Naive thymus-derived CD8-positive, alpha-beta T cell (primary cell): ENCODE data around the gene POU2F3. TPM values are rescaled to one million over a fixed set of nuclear protein-coding genes. Genes with fewer than 3 reads are reported as not detected.

Source experiments
- ATAC-seq, 2 donors: fragments of 150-1000 bp; cut with Tn5 transposase in 1 of 2; sonication (Bioruptor Pico), chemical (Tn5 transposase) in 1 of 2; 1 replicate in 1 of 2; 2 replicates in 1 of 2; pipeline ENCODE4 v1.10.0; 2021; ENCODE audit warnings: mild to moderate bottlenecking in 2 of 2, moderate library complexity in 2 of 2
- POLR2A ChIA-PET: fragments of 350-600 bp; sonication (Branson Sonifier 250); formaldehyde crosslinking; loops from one replicate; lab custom pipeline; 2021; ENCODE audit warnings: antibody characterized with exemption; lab: Charles Lee
- DNase-seq, 10 donors: peaks; one replicate each; pipeline versions ENCODE4 v3.0.0 to v3.0.0-alpha.2; 2020 to 2022
- H3K27ac Mint-ChIP-seq, 10 donors: one replicate each; pipeline ENCODE4 v1.8.0; 2020 to 2022; ENCODE audit warnings: mild to moderate bottlenecking in 10 of 10, mixed read lengths in 10 of 10, moderate library complexity in 4 of 10, inconsistent platforms in 1 of 10
- H3K27me3 Mint-ChIP-seq, 5 donors: one replicate each; pipeline ENCODE4 v1.8.0; 2021 to 2022; ENCODE audit warnings: mixed read lengths in 5 of 5
- H3K36me3 Mint-ChIP-seq, 3 donors: one replicate each; pipeline ENCODE4 v1.8.0; 2020 to 2022; ENCODE audit warnings: mixed read lengths in 3 of 3, mild to moderate bottlenecking in 2 of 3, inconsistent platforms in 1 of 3
- H3K4me1 Mint-ChIP-seq, 4 donors: one replicate each; pipeline ENCODE4 v1.8.0; 2021 to 2022; ENCODE audit warnings: mixed read lengths in 4 of 4
- H3K4me3 Mint-ChIP-seq, 10 donors: one replicate each; pipeline ENCODE4 v1.8.0; 2020 to 2022; ENCODE audit warnings: mild to moderate bottlenecking in 10 of 10, mixed read lengths in 10 of 10, moderate library complexity in 6 of 10, inconsistent platforms in 1 of 10
- H3K9me3 Mint-ChIP-seq, 9 donors: one replicate each; pipeline ENCODE4 v1.8.0; 2020 to 2022; ENCODE audit warnings: mixed read lengths in 9 of 9, mild to moderate bottlenecking in 3 of 9, inconsistent platforms in 1 of 9, moderate library complexity in 1 of 9
- polyA plus RNA-seq, 3 donors: library from polyadenylated mRNA; unstranded; fragments of 300-500 nt; fragmentation: Illumina TruSeq; gene quantifications; one replicate each; pipeline ENCODE4 v1.2.3, GENCODE V29; 2021
- total RNA-seq, 8 experiments: library from RNA in 2 of 8; stranded (reverse) in 2 of 8; gene quantifications; one replicate each; pipeline ENCODE4 v1.2.3 and lab custom pipeline; 2021 to 2026

POU2F3 gene
- total and polyA plus RNA-seq, 5 experiments from 2014 or later, result 0.11 TPM; not detected in 4

DNA sequence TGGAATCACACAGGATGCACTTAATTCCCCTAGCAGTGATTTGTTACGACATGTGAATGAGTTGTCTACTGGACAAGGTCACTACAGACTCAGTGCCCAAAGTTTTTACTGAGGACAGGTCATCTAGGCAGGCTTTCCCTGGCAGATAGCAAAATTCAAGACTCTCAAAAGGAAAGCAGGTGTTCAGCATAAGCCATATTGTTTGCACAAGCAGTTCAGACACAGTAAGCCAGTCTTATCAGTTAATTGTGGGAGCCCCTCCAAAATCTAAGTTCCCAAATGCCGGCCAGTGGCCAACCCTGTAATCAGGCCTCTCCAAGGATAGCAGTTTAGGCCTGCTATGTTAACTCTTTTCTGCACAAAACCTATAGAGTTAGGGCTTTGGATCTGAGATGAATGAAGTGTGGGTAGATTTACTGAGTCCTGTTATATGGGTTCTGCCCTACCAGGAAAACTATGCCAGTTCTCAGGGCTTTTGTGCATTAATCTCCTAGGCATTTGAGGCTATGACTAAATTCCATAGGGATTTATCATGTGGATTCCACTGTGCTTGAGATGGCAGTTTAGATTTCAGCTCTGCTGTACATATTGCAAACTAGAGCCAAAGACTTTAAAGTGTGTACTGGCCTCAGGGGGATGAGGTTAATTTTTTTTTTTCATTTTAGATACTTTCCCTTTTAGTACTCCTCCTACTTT, 91.5 kb downstream of the POU2F3 start:
- Mint-ChIP-seq H3K4me1 (peaks cover 9 to 20% (median 16%) of the 10 kb centered on the region in 4 donors), H3K9me3 (no peaks in the 10 kb centered on the region), H3K4me3 (no peak overlapping the region), H3K27ac (no peak overlapping the region), H3K27me3 (peaks cover 28 to 74% (median 55%) of the 10 kb centered on the region in 5 donors), H3K36me3 (no peaks in the 10 kb centered on the region)
- ATAC-seq (no peak), DNase-seq (no peak)
- POLR2A ChIA-PET, result no interaction called here

DNA sequence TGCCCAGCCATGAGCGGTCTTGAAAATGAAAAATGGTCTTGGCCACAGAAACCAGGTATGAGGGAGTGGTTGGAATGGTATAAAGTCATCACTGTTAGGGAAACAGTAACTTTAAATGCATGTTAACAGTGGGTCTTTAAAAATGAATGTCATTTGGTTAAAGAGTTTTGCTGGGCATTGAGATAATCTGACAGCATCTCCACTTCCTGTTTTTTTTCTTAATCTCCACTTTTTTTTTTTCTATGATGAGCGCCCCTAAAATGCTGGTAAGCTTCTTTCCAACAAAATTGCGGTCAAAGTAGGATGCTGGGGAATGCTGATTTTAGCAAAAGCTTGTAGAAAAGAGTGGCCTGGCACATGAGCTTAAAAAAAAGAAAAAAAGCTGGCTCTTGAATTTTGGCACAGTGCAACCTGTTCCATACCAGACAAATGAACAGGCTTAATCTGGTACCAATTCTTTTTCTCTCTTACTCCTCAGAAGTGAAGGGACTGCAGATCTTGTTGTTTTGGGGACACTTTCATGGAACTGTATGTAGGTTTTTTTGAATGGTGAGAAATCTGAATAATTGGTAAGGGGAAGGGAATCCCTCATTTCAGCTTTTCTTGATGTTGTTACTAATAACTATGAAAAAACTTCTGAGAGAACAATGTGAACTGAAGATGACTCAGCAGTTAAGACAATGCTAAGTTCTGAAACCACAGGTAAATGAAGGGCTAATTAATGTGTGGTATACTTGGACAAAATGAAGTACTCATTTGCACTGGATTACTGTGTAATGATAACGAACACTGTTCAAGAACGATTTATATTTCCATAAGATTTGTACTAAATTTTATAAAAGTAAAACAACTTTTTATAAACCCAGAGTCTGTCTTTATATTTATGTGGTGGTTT, 93.1 kb downstream of the POU2F3 start:
- peaks cover 0 to 12% (median 4%) of the 10 kb centered on the region in 3 donors for H3K36me3 Mint-ChIP-seq
- H3K27me3 Mint-ChIP-seq, result peaks cover 27 to 73% (median 53%) of the 10 kb centered on the region in 5 donors
- ATAC-seq, result no peak
- POLR2A ChIA-PET, result interaction anchor here (0.7 kb wide), 1 partner anchor 959 kb away, joined by 3 read pairs; no protein-coding TSS in a partner anchor
- H3K4me1 Mint-ChIP-seq, result peaks cover 10 to 24% (median 20%) of the 10 kb centered on the region in 4 donors
- H3K9me3 Mint-ChIP-seq, result peaks cover 0 to 4% (median 0%) of the 10 kb centered on the region in 9 donors
- no peak overlapping the region for H3K27ac Mint-ChIP-seq
- DNase-seq, result no peak
- no peak overlapping the region for H3K4me3 Mint-ChIP-seq

DNA sequence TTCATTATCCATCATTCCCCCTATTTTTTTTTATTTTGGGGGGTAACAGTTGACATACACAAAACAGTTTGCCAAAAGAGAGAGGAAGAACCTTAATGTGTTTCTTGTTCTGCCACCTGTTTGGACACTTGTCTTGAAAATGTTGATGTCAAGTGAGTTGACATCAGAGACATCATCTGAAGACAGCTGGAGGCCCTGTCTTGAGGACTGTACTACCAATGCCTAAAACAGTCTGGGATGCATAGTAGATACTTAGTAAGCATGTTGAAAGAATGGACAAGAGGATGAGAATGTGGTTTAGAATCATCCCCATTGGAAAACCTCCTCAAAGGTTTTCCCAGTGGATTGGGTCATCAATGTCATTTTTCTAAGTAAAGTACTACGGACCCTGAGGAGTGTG, 93.9 kb downstream of the POU2F3 start:
- Mint-ChIP-seq H3K27ac (no peak overlapping the region), H3K9me3 (peaks cover 0 to 4% (median 0%) of the 10 kb centered on the region in 9 donors), H3K4me1 (peaks cover 13 to 29% (median 21%) of the 10 kb centered on the region in 4 donors), H3K36me3 (peaks cover 0 to 12% (median 4%) of the 10 kb centered on the region in 3 donors), H3K27me3 (peaks cover 22 to 73% (median 52%) of the 10 kb centered on the region in 5 donors), H3K4me3 (no peak overlapping the region)
- ATAC-seq (no peak), DNase-seq (no peak)
- POLR2A ChIA-PET, result interaction anchor here (0.7 kb wide), 1 partner anchor 15 kb away, joined by 3 read pairs; no protein-coding TSS in a partner anchor

DNA sequence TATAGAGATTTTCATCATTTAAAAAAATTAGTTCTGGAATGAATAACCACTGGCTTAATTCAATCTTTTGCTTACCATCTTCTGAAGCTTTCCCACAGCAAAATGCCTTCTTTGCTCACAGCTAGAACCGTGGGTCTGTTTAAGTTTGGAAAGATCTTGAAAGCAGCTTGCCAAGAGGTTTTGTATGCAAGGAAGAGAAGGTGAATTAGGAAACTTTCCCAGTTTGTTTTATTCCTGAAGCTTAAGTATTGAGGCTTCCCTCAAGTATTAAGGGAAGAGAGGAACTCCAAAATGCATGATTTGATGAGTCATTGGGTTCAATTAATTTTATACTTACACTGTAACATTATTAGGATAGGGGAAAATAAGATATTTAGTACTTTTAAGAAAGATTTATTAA, 94.4 kb downstream of the POU2F3 start:
- Mint-ChIP-seq H3K4me3 (no peak overlapping the region), H3K27ac (no peak overlapping the region), H3K27me3 (peaks cover 22 to 73% (median 52%) of the 10 kb centered on the region in 5 donors), H3K36me3 (peaks cover 0 to 12% (median 4%) of the 10 kb centered on the region in 3 donors), H3K9me3 (peaks cover 0 to 4% (median 0%) of the 10 kb centered on the region in 9 donors), H3K4me1 (peaks cover 13 to 33% (median 22%) of the 10 kb centered on the region in 4 donors)
- POLR2A ChIA-PET, result interaction anchor here (0.7 to 1.1 kb wide), 2 partner anchors 16 to 351 kb away, joined by 3 read pairs; no protein-coding TSS in a partner anchor
- no peak for ATAC-seq
- no peak for DNase-seq

DNA sequence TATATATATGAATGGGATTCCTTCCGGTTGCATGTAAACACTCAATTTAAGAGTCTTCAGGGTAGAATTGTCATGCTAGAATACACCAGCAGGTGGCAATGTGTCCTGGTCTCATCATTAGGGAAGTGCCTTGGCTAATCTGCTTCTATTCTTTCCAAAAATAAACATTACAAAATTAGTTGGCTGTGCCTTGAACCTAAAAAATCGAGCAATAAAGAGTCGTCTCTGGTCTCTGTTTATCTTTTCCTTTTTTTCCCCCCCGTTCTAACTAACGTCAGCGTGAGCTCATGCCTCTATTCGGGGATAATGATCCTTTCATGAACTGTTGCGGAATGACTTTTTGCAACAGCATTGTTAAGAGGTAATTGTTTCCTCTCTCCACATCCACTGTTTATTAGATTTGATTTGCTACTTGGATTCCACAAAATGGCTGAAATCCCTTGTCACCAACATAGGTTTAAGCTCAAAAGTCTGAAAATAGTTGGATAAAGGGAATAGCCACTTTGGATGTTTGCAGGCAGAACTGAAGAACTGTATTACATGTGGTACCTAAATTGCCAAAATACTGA, 95.0 kb downstream of the POU2F3 start:
- ATAC-seq (peak; percentile 22 to 56), DNase-seq (peak in 8 of 10 donors; percentile 54 to 78 (median 63))
- POLR2A ChIA-PET, result interaction anchor here (1.1 to 1.3 kb wide), 2 partner anchors 11 to 350 kb away, joined by 3 to 6 read pairs; no protein-coding TSS in a partner anchor
- Mint-ChIP-seq H3K4me3 (peak overlapping the region; percentile 52 to 84 (median 79)), H3K4me1 (peaks cover 15 to 39% (median 29%) of the 10 kb centered on the region in 4 donors), H3K9me3 (peaks cover 0 to 4% (median 0%) of the 10 kb centered on the region in 9 donors), H3K36me3 (peaks cover 0 to 12% (median 4%) of the 10 kb centered on the region in 3 donors), H3K27me3 (peaks cover 27 to 73% (median 54%) of the 10 kb centered on the region in 5 donors), H3K27ac (peak overlapping the region in 2 of 10 donors; percentile 29 to 39)

DNA sequence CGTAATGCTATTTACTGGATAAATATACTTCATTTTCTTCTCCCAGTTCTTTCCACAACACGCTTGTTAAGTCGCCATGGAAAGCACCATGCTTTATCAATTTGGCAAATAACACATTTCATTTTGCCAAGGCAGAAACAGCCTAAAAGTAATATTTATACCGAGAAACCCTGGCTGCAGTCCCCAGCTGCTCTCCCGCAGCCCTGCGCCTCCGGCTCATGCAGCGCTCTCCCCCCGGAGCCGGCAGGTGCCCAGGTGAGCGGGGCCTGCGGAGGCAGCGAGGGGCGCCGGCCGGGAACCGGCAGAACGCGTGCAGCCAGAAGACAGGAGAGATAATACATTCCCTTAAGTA, 95.6 kb downstream of the POU2F3 start:
- Mint-ChIP-seq H3K27ac (peak overlapping the region in 1 of 10 donors; percentile 14), H3K27me3 (peaks cover 30 to 73% (median 55%) of the 10 kb centered on the region in 5 donors), H3K4me3 (peak overlapping the region; percentile 52 to 84 (median 79)), H3K4me1 (peaks cover 15 to 39% (median 29%) of the 10 kb centered on the region in 4 donors), H3K36me3 (peaks cover 0 to 15% (median 4%) of the 10 kb centered on the region in 3 donors), H3K9me3 (peaks cover 0 to 4% (median 0%) of the 10 kb centered on the region in 9 donors)
- DNase-seq (peak in 4 of 10 donors; percentile 16 to 45 (median 23)), ATAC-seq (peak; percentile 48 to 52)
- POLR2A ChIA-PET, result interaction anchor here (1.1 to 1.3 kb wide), 2 partner anchors 10 to 349 kb away, joined by 3 to 6 read pairs; no protein-coding TSS in a partner anchor

DNA sequence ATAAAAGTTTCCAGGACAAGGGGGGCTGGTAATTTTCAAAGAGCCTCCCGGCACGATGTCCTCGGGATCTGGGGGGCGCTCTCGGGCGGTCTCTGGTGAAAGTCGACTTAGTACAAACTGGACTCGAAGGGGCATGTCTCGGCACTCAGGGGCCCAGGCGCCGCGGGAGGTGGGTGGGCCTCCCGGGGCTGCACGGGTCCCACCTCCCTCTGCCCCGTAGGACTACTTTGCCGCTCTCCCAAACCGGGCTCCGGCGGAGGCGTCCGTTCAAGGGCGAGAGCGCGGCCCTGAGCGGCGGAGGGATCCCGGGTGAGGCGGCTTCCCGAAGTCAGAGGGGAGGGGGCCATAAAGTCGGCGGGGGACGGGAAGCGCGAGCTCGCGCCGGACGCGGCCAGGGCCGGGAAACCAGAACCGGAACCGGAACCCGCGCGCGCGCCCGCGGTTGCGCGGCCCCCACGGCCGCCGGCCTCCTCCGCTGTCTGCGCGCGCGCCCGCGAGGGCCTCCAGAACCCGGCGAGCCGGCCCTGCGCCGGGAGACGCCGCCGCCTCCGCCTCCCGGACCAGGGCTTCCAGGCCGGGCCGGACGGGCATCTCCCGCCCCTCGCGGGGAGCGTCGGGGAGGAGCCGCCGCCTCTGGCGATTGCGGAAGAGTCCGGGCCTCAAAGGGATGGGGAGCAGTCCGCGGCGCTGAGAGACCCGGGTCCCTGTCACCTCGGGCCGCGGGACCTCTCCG, 96.1 kb downstream of the POU2F3 start, which contains the start of gene ARHGEF12:
TSS of gene ARHGEF12 (plus strand) at position 506 of the 733 bp plus-strand sequence. CDS start 831 bp downstream, outside the sequence.
- Mint-ChIP-seq H3K27me3 (peaks cover 26 to 73% (median 55%) of the 10 kb centered on the region in 5 donors), H3K4me3 (peak within 1 kb of the TSS; percentile 78 to 93 (median 87)), H3K36me3 (peaks cover 0 to 17% (median 4%) of the 10 kb centered on the region in 3 donors), H3K9me3 (peaks cover 0 to 4% (median 0%) of the 10 kb centered on the region in 9 donors), H3K4me1 (peaks cover 15 to 39% (median 29%) of the 10 kb centered on the region in 4 donors), H3K27ac (peak within 1 kb of the TSS in 9 of 10 donors; percentile 14 to 74 (median 50))
- peak; percentile 44 to 56 for ATAC-seq
- DNase-seq, result peak; percentile 20 to 81 (median 50)
- POLR2A ChIA-PET, result interaction anchor here (1.3 kb wide), 1 partner anchor 10 kb away, joined by 6 read pairs; no protein-coding TSS in a partner anchor

DNA sequence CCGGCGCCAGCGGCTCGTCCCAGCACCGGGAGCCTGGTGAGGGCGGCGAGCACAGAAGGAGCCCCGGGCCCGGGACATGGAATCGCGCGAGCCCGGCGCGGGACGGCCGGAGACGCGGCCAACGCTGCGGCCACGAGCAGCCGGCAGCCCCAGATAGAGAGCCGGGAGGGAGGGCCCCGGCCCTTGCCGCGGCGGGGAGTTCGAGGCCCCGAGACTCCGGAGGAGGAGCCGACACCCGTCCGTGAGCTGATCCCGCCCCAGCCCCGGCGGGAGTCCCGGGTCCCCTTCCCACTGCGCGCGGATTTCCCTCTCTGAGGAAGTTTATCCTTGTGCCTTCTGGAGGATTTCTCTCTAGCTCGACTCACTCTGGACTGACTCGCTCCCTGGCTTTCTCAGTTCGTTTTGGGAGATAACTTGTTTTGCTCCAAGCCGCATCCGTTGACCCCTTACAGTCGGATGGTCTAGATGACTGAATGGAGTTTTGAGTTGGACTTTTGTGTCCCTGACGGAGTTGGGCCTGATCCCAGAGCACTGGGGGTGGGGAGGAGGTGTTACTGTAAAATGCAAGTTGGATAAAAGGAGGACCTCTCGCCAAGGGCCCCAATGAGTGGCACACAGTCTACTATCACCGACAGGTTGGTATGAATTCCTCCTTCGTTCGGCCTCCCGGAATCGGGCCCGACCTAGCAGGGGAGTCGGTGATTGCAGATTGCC, 96.9 kb downstream of the POU2F3 start:
- Mint-ChIP-seq H3K4me3 (peak overlapping the region; percentile 78 to 93 (median 87)), H3K27ac (peak overlapping the region in 8 of 10 donors; percentile 35 to 74 (median 60)), H3K9me3 (peaks cover 0 to 4% (median 0%) of the 10 kb centered on the region in 9 donors), H3K36me3 (peaks cover 0 to 17% (median 4%) of the 10 kb centered on the region in 3 donors), H3K27me3 (peaks cover 26 to 69% (median 55%) of the 10 kb centered on the region in 5 donors), H3K4me1 (peaks cover 15 to 39% (median 29%) of the 10 kb centered on the region in 4 donors)
- POLR2A ChIA-PET, result no interaction called here
- peak; percentile 21 to 22 for ATAC-seq
- DNase-seq, result peak in 2 of 10 donors; percentile 16 to 19

DNA sequence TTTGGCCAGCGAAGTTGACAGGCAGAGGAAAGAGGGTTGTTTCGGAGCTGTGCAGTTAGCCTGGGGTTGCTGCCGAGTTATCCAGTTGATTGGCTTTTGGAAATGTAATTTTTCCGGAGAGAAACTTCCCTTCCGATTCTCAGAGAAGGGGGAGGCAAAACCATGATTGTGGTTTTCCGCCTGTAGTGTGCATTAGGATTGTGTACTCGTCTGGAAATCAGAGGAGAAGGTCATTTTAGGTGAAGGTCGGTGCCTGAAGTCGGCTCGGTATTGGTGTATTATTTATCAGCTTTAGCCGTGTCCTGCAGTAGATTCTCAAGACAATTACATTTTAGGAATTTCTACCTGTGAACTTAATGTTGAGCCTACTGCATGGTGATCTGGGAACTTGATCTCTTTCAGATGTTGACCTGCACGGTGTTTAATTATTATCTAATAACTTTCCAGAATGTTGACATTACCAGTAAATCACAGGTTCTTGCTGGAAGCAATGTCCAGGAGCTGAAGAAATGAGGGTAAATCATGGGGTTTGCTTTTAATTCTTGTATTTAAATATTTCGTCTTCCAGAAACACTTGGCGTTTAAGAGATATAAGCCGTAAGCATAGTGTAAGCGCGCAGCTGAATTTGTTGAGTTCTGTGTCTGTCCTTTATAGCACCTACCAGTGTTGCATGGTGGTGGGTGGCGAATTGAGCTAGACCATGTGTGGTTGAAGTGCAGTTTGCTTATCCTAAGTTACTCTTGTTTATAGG, 97.6 kb downstream of the POU2F3 start:
- no peak for ATAC-seq
- H3K4me1 Mint-ChIP-seq, result peaks cover 17 to 39% (median 31%) of the 10 kb centered on the region in 4 donors
- peaks cover 0 to 22% (median 4%) of the 10 kb centered on the region in 3 donors for H3K36me3 Mint-ChIP-seq
- H3K9me3 Mint-ChIP-seq, result peaks cover 0 to 9% (median 0%) of the 10 kb centered on the region in 9 donors
- peak overlapping the region in 3 of 10 donors; percentile 3 to 69 (median 48) for H3K27ac Mint-ChIP-seq
- peak overlapping the region; percentile 78 to 93 (median 87) for H3K4me3 Mint-ChIP-seq
- H3K27me3 Mint-ChIP-seq, result peaks cover 31 to 69% (median 58%) of the 10 kb centered on the region in 5 donors
- DNase-seq, result no peak
- POLR2A ChIA-PET, result interaction anchor here (1.0 kb wide), 1 partner anchor 9 kb away, joined by 3 read pairs; no protein-coding TSS in a partner anchor
